OCI-LY3 (cell line): ENCODE data around the gene DSC3.
"Not testable (repeated sequence)": the region's sequence is repeated elsewhere in the genome, so short reads cannot be mapped to it uniquely, and the experiment has no call there.

Source experiments
- H2AFZ ChIP-seq: fragments of 200-600, 300-600 bp; shearing (Covaris generic); 2 replicates; pipeline ENCODE4 v1.6.0; 2014; ENCODE audit warnings: antibody characterized with exemption, low read depth, low read length
- H3K27ac ChIP-seq: fragments of 200-600, 300-600 bp; sonication (generic); 2 replicates; pipeline ENCODE4 v1.5.1; 2014; ENCODE audit warnings: mild to moderate bottlenecking, low read length, moderate library complexity, mixed read lengths
- H3K27me3 ChIP-seq: fragments of 200-600, 300-600 bp; sonication (generic); 2 replicates; pipeline ENCODE4 v1.6.1; 2014; ENCODE audit warnings: low read depth, low read length, mixed read lengths
- H3K36me3 ChIP-seq: fragments of 200-600, 300-600 bp; sonication (generic); replicated peaks from 2 replicates; pipeline ENCODE3; 2014; ENCODE audit warnings: low read depth, low read length, mixed read lengths
- H3K4me1 ChIP-seq: fragments of 300-600, 200-600 bp; sonication (generic); 2 replicates; pipeline ENCODE4 v1.6.1; 2014; ENCODE audit warnings: low read length, mixed read lengths
- H3K4me2 ChIP-seq: fragments of 200-600, 300-600 bp; sonication (generic); 2 replicates; pipeline ENCODE4 v1.6.1; 2014; ENCODE audit warnings: low read length, mixed read lengths
- H3K4me3 ChIP-seq: fragments of 300-600, 200-600 bp; sonication (generic); 2 replicates; pipeline ENCODE4 v1.5.1; 2014; ENCODE audit warnings: antibody characterized with exemption, mild to moderate bottlenecking, low read length, moderate library complexity
- H3K79me2 ChIP-seq: fragments of 300-600, 200-600 bp; shearing (Covaris generic); 2 replicates; pipeline ENCODE4 v1.6.1; 2014; ENCODE audit warnings: mild to moderate bottlenecking, low read length, mixed read lengths
- H3K9ac ChIP-seq: fragments of 300-600, 200-600 bp; shearing (Covaris generic); 2 replicates; pipeline ENCODE4 v1.6.0; 2014; ENCODE audit warnings: mild to moderate bottlenecking, low read length, moderate library complexity
- H3K9me3 ChIP-seq: fragments of 200-600, 300-600 bp; shearing (Covaris generic); 2 replicates; pipeline ENCODE4 v1.6.1; 2014; ENCODE audit warnings: low read length, mixed read lengths; ENCODE audit not compliant: insufficient read depth
- H4K20me1 ChIP-seq: fragments of 200-600, 300-600 bp; sonication (generic); 2 replicates; pipeline ENCODE4 v1.6.1; 2016; ENCODE audit warnings: low read length, mixed read lengths; ENCODE audit not compliant: insufficient read depth
- EZH2phosphoT487 ChIP-seq: fragments of 200-600 bp; shearing (Covaris generic); IDR thresholded peaks from 2 replicates; pipeline ENCODE4 v1.6.1; 2018; ENCODE audit warnings: antibody characterized with exemption, mixed run types, low read depth
- TF ChIP-seq, protein P1 (sequence below): fragments of 200-600, 300-600 bp; sonication (generic); IDR thresholded peaks from 2 replicates; pipeline ENCODE4 v1.5.1; 2014; ENCODE audit warnings: antibody characterized with exemption, low read length, low read depth

Gene DSC3

DNA sequence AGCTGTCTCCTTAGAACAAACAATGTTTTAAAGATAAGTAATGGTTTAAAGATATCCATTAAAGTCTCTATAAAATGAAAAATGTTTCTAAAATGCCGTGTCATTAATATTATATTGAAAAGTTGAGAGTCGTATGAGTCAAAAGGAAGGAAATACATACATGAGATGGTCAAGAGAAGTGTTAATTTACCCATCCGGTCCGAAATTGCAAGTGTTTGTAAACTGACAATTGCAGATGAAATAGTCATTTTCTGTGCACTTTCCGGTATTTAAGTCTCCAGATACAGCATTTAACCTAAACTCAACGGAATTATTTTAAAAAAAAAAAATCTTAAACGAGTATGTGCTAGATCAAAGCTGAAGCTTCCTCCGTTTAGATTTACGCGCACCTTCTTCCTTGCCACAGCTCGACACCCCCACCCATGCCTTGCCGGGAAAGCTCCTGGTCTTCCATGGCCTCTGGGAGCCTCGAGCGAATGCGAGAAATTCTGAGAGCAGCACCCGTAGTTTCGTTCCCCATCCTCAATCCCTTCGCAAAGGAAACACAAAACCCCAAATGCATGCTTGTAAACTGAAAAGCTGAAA, 1.8 kb downstream of the DSC3 start:
- H3K4me2 ChIP-seq = no peak overlapping the region
- H3K4me1 ChIP-seq = no peaks in the 10 kb centered on the region

GRCh38 chr18:31039426-31039825, 3.1 kb downstream of the DSC3 start:
- Histone ChIP-seq H3K9me3 (no peaks in the 10 kb centered on the region), H4K20me1 (no peaks in the 10 kb centered on the region), H3K4me1 (no peaks in the 10 kb centered on the region), H3K36me3 (no peaks in the 10 kb centered on the region), H3K27me3 (no peaks in the 10 kb centered on the region), H3K27ac (no peak overlapping the region), H2AFZ (no peak overlapping the region), H3K4me2 (no peak overlapping the region), H3K79me2 (no peaks in the 10 kb centered on the region), H3K9ac (no peak overlapping the region), H3K4me3 (no peak overlapping the region)
- no peak for TF ChIP-seq EZH2phosphoT487
- TF ChIP-seq, protein P1, sequence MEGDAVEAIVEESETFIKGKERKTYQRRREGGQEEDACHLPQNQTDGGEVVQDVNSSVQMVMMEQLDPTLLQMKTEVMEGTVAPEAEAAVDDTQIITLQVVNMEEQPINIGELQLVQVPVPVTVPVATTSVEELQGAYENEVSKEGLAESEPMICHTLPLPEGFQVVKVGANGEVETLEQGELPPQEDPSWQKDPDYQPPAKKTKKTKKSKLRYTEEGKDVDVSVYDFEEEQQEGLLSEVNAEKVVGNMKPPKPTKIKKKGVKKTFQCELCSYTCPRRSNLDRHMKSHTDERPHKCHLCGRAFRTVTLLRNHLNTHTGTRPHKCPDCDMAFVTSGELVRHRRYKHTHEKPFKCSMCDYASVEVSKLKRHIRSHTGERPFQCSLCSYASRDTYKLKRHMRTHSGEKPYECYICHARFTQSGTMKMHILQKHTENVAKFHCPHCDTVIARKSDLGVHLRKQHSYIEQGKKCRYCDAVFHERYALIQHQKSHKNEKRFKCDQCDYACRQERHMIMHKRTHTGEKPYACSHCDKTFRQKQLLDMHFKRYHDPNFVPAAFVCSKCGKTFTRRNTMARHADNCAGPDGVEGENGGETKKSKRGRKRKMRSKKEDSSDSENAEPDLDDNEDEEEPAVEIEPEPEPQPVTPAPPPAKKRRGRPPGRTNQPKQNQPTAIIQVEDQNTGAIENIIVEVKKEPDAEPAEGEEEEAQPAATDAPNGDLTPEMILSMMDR = no peak

More for the DNA sequence above, 1.8 kb downstream of the DSC3 start:
- no peak overlapping the region for H3K27ac ChIP-seq
- H3K79me2 ChIP-seq = no peaks in the 10 kb centered on the region
- H3K4me3 ChIP-seq = no peak overlapping the region
- no peaks in the 10 kb centered on the region for H3K9me3 ChIP-seq
- no peaks in the 10 kb centered on the region for H3K27me3 ChIP-seq
- H3K36me3 ChIP-seq = no peaks in the 10 kb centered on the region
- TF ChIP-seq, protein P1 = no peak
- no peak for TF ChIP-seq EZH2phosphoT487
- no peaks in the 10 kb centered on the region for H4K20me1 ChIP-seq
- H3K9ac ChIP-seq = no peak overlapping the region
- no peak overlapping the region for H2AFZ ChIP-seq

DNA sequence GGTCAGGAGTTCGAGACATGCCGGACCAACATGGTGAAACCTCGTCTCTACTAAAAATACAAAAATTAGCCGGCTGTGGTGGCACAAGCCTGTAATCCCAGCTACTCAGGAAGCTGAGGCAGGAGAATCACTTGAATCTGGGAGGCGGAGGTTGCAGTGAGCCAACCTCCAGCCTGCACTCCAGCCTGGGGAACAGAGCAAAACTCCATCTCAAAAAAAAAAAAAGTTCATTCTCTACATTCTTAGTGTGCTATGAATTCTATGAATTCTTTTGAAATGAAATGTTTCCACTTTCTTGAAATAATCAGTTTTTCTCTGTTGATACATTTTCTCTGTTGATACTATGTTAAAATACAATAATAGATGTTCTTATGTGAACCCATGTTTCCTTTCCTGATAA, 4.9 kb downstream of the DSC3 start:
- not testable (repeated sequence) for H3K27ac ChIP-seq, H3K79me2 ChIP-seq, H3K36me3 ChIP-seq, H3K4me2 ChIP-seq, H3K4me1 ChIP-seq, H3K27me3 ChIP-seq, H4K20me1 ChIP-seq, H3K9me3 ChIP-seq, H3K9ac ChIP-seq, H2AFZ ChIP-seq, H3K4me3 ChIP-seq

DNA sequence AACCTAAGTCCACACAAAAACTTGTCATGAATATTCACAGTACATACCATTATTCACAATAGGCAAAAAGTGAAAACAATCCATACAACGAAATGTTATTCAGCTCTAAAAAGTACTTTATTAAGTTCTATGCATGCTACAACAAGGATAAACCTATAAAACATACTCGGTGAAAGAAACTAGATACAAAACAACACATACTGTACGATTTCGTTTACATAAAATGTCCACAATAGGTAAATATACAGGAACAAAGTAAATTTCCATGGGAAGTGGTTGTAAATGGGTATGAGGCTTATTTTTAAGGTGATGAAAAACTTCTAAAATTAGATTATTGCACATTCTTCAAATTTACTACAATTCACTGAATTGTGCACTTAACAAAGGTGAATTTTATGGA, 8.0 kb downstream of the DSC3 start:
- peak overlapping the region; percentile 25 for H2AFZ ChIP-seq
- TF ChIP-seq, protein P1 = no peak
- no peak for TF ChIP-seq EZH2phosphoT487
- H3K4me3 ChIP-seq = no peak overlapping the region

More for the DNA sequence above, 8.0 kb downstream of the DSC3 start:
- no peak overlapping the region for H3K27ac ChIP-seq
- no peak overlapping the region for H3K4me2 ChIP-seq
- H3K9me3 ChIP-seq = no peaks in the 10 kb centered on the region
- no peaks in the 10 kb centered on the region for H3K36me3 ChIP-seq
- no peaks in the 10 kb centered on the region for H4K20me1 ChIP-seq
- H3K79me2 ChIP-seq = no peaks in the 10 kb centered on the region
- no peaks in the 10 kb centered on the region for H3K4me1 ChIP-seq
- H3K9ac ChIP-seq = no peak overlapping the region
- no peaks in the 10 kb centered on the region for H3K27me3 ChIP-seq
